ENCODE measurements around the gene SBNO1.
"Not testable (repeated sequence)": the region's sequence is repeated elsewhere in the genome, so short reads cannot be mapped to it uniquely, and the experiment has no call there.

SBNO1 gene

DNA sequence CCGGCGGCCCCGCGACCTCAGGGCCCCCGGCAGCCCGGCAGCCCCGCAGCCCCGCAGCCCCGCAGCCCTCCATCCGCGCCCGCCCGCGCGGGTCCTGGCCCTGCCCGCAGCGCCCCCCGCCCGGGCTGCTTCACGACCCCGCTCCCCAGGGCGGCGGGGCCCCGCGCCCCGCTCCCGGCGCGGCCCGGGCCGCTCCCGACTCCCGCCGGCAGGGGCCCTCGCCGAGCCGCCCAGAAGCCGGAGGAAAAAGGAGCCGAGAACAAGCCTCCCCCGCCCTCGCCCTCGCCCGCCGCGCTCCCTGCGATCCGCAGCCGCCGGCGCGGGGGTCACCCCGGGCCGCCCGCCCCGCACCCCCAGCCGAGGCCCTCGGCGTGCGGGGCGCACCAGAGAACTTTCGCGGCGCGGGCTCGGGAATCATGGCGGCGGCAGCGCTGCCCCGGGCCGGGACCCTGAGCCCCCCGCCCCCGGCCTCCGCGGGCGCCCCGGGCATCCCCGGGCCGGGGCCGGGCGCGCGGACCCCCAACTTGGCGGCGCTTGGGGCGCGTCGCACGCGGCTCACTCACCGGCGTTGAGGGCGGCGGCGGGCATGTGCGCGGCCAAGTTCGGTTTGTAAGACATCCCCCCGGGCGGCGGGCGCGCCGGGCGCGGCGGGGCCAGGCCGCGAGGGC is 93.5 kb downstream of the SBNO1 start:
- peak overlapping the region; percentile 92 for H3K4me3 ChIP-seq (ENCODE audit: low read depth, low read length)

DNA sequence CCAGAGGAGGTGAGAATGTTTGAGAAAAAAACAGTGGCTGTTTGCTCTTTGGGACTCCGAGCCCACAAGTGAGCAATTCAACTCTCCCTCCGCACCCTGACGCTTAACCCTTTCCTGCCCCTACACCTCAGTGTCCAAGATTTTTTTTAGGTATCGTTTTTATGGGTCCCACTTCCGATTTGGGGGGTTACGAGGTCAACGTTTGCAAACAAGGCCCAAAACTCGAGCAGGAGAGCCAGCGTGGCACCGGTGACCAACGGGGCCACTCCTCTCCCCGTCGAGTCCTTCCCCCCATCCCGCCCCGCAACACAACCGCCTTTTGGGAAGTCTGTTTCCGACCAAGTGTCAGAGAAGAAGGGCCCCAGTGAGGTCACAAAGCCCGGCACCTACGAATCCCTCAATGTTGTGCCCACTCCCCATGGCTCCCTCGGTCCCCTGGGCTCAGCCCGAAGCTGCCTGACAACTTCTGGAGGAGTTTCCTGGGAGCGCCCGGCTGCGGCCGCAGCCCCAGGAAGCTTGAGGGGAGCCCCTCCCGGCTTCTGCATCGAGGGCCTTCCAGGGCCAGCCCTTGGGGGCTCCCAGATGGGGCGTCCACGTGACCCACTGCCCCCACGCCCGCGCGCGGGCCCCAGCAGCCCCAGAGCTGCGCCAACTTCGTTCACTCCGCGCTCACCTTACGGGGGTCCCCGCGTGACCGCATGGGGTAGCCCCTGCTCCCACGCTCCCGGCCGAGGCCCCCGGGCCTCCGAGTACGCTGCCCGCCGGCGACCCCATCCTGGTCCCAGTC is 94.2 kb downstream of the SBNO1 start:
- peak overlapping the region; percentile 92 for H3K4me3 ChIP-seq (ENCODE audit: low read depth, low read length)

DNA sequence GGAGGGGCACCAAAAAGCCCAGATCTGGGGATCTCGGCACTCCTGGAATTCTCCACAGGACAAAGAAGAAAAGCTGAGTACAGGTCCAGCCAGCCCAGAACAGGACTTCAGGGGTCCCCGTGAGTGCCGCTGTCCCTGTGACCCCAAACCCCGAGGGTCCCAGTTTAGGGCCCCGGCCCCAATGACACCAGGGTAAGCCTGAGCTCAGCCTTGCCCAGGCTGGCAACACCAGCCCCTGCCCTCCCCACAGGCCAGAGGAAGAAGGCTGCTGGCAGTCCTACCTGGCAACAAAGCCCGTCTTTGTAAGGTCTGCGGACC is 94.8 kb downstream of the SBNO1 start:
- peak overlapping the region; percentile 92 for H3K4me3 ChIP-seq (ENCODE audit: low read depth, low read length)

DNA sequence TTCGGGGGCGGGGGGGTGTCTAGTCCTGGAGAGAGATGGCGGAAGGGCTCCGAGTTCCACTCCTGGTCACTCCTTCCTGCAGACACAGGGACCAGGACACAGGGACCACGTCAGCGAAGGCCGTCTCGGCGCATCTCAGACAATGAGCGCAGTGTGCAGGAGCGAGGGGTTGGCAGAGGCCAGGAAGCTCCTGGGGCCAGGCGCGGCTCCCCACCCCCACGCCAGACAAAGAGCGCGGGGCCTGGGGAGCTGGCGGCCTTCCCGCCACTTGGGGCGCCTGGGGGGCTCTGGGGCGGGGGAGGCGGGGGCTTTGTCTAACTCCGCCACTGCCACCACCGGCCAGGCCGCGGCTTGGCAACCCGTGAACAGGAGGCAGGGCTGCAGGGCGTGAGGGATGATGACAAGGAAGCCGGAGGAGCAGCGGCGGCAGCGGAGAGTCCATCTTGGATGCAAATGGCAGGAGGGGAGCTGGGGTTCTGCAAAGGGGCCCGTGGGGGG is 95.2 kb downstream of the SBNO1 start:
- H3K4me3 ChIP-seq (ENCODE audit: low read depth, low read length), result peak overlapping the region; percentile 92

DNA sequence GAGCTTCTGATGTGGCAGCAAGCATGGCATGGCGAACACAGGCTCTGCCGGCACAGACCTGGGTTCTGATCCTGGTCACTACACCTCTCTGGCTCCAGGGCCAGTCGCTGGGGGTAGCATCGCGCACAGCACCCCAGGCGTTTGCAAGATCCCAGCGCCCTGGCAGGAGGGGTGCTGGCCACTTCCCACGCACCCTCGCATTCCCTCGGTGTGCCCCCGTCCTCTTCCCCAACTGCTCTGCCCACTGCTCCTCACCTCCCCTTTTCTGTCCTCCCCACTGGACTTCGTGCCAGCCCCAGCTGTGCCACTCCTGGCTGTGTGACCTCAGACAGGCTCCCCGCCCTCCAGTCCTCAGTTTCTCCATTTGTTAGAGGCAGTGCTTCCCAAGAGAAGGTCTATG is 95.8 kb downstream of the SBNO1 start:
- H3K4me3 ChIP-seq (ENCODE audit: low read depth, low read length), result no peak overlapping the region

DNA sequence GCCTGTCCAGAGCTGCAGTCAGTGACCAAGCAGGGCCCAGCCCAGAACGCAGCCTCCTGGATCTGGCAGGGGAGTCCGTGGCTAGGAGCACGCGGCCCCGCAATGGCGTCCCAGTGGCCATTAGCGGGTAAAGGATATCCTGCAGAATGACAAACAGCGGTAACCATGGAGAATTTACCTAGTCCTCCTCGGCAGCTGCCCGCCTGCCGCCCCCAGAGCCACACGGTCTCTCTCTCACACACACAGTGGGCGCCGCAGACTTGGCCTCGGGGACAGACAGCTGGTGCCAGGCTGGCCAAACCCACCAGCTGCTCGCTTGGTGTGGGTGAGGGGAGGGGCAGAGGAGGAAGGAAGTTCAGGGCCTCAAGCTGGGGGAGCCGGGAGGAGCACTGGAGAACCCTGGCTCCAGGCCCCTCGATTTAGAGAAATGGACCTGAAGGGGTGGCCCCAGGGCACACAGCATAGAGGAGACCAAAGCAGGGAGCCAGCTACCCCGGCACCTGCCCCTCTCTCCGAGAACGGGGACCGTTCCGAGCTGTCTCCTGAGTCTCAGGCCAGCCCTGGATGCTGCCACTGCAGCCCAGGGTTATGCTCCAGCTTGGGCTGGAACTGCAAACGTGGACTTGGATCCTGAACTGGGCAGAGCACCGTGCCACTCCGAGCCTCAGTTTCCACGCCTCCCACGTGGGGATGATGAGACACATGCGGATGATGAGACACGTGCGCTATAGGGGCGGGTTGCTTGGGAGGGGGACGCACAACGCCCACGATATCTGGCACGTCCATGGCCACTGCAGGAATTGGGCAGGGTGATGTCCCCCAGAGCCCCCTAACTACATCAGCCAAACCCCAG is 96.4 kb downstream of the SBNO1 start:
- no peak overlapping the region for H3K4me3 ChIP-seq (ENCODE audit: low read depth, low read length)

DNA sequence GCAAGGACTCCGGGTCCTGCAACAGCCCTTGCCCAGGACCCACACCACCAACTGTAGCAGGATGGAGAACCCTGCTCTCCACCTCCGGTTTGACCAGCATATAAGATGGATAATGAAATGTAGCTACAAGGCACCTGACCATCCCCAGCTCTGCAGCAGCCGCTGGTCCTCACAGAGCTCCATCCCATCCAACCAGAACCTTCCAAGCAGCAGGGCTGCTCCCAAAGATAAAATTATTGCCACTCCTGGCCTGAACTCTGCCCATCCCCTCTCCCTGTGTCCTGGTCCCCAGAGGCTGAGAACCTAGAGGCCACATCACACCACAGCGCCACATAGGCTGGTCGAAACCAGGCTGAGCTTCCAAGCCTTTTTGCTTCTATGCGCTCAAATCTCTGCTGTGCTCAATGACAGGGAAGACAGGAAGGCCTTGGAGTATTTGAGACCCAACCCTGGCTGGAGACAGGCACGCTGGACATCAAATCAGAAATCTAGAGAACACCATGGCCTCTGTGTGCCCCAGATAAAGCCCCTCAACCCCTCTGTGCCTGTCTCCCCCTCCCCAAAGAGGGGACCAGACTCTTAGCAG is 97.2 kb downstream of the SBNO1 start:
- H3K4me3 ChIP-seq (ENCODE audit: low read depth, low read length), result no peak overlapping the region

DNA sequence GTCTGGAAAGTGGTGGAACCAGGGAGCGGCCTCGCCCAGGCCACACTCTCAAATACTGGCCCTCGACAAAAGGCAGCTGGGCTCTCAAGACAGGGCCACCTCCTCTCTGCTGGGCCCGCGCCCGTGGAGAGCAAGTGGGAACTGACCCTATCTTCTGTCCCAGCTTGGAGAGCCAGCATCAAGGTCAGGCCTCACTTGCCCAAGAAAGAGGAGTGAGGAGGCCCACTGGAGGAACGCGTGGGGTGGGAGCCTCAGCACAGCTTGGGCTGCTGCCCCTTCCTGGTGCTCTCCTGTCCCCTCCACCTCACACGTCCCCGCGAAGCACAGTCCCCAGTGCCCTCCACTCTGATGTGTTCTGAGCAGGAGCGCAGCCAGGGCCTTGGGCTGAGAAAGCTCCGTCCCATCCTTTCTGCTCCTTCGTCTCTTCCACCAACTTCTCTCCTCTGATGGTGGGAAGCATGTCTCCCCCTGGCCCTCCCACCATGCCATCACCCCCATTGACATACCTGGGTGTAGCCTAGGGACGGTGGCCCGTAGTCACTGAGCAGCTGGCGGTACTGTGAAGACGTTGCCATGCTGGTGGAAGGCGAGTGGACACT is 97.9 kb downstream of the SBNO1 start:
- H3K4me3 ChIP-seq (ENCODE audit: low read depth, low read length), result no peak overlapping the region

DNA sequence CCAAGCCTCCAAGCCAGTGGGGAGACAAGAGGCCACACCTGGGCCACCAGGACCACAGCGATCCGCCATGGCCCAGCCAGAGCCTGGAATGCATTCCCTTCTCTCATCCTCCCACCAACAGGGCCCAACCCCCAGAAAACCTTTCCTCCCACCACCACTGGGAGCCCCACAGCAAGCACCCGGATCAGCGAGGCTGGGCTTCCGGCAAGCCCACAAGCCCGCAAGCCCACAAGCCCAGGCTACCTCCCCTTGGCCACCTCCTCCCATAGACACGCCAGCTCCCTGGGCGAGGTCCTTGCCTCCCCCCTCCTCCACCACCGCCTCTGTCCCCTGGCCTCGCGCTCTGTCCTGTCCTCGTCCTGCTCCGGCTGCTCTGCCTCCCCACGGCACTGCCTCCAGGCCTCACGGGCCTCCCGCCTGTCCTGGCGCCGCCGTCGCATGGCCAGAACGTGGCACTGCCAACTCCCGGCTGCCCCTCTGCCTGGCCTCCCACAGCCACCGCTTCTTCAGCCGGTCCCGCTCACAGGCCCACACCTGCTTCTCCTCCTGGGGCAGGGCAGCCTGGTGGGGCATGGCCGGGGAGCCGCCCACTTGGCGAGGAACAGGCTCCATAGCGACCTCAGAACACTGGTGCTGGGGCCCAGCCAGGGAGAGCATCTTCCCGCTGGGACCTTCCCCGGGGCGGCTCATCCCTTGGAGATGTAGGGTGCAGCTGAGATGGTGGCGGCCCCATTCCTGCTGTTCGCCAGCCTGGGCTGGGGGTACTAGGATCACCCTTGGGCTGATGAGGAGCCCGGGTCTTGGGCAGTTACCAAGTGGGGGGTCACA is 98.6 kb downstream of the SBNO1 start:
- H3K4me3 ChIP-seq (ENCODE audit: low read depth, low read length), result no peak overlapping the region

DNA sequence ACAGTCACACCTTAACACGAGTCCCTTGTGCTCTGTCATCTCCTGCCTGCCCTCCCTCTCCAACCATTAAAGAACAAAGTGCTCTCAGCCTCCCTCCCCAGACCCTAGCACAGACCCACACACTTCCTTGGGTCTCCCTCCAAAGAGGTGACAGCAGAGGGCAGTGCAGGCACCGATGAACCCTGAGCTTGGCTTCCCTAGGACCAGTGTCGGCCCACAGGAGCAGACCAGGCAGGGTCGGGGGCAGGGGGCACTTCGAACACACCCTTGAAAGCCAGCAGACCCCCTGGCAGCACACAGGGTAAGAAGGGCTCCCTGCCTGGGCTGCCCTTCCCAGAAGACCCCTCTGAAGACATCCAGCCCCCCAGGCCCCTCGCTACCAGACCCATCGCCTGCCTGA is 100.0 kb downstream of the SBNO1 start:
- no peak overlapping the region for H3K4me3 ChIP-seq (ENCODE audit: low read depth, low read length)

DNA sequence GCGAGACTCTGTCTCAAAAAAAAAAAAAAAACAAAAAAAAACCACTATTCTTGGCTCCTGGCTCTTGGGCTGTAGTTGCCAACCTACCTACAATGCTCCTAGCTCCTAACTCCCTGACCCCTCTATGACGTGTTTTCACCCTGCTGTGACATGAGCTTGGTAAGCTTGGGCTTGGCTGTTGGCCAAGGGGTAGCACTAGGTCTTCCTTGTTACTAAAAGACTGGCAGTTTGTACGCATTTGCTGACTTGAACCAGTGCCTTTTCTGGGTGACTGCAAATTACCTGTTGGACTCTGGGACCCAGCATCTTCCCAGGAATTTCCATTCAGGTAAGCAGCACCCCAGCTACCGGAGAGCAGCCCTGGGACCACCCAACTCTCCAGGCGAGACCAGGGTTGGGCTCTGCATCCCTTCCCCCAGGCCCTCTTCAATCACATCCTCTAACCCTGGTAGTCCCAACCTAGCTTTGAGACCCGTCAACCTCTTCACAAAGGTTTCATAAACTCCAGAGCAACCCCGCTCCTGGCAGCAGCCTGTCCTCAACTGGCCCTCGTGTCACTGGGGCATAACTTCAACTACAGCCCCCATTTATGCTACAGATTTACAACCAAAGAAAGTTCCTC is 101.3 kb downstream of the SBNO1 start:
- no peak overlapping the region for H3K4me3 ChIP-seq (ENCODE audit: low read depth, low read length)

DNA sequence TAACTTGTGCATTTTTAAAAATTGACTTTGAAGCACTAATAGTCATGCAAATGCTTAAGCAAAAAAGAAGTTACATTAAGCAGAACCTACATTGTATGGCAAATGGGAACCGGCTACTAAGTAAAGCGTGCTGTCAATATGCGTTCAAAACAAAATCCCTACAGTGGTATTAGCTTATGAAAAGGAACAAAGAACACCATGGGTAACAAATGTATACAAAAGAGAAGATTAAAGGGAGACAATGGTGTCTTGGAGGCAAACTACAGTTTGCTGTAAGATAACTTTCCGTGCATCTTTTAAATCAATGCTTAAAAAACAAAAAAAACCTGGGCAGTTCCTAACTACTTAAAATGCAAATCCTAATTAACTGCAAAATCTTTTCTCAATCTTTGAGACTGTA is 103.5 kb downstream of the SBNO1 start:
- H3K4me3 ChIP-seq (ENCODE audit: low read depth, low read length), result no peak overlapping the region

DNA sequence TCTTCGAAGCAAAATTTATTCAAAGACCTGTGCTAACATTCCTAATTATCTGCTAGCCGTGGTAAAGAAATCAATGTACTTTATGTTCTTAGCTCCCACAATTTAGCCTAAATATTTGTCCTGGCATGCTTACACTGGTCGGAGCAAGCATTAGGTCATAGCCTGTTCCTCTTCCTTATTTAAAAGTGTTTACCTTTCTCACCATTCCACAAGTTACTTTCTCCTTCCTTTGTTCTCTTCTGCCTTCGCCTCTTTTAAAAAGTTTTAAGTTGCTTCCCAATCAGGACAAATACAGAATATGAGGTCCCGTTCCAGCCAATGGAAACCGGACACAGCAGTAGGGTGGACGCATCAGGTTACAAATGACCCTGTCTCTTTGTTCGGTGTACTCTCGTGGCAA is 104.6 kb downstream of the SBNO1 start:
- H3K4me3 ChIP-seq (ENCODE audit: low read depth, low read length), result no peak overlapping the region

DNA sequence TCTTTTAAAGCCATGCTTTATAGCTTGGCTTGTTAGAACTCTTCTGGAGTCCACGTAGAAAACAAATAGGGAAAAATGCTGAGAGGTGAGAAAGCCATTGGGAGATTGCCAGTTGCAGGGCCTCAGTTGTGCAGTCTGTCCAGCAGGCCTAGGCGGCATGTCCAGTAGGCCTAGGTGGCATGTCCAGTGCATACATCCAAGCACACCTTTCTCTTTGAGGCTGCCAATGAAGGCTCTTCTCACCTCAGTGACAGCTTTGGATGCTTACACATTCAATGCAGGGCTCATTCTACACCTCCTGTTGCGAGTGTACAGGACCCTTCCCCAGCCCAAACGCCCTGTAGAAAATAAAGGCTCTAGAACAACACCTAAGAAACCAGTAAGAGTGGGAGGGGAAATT is 106.1 kb downstream of the SBNO1 start:
- no peak overlapping the region for H3K4me3 ChIP-seq (ENCODE audit: low read depth, low read length)

DNA sequence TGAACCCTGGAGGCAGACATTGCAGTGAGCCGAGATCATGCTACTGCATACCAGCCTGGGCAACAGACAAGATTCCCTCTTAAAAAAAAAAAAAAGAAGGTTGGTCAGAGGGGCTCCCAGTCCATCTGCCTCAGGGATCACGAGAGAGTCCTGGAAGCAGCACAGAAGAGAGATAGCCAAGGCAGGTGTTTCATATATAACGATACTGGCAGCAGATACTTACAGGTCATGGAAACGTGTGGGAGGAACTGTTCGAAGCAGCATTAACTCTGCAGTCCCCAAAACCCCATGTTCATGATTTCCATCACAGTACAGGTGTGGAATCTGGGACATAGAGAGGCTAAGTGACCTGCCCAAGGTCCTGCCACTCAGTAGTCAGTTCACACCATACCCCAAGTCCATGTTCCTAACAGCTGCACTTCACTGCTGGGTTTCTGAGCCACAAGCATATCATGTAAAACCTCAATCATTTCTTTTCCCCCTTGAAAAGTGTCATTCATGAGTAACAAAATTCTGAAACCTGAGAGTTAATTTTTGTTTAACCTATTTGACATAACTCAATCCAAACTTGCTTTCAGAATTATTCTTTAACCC is 109.7 kb downstream of the SBNO1 start:
- H3K4me3 ChIP-seq (ENCODE audit: low read depth, low read length), result no peak overlapping the region

DNA sequence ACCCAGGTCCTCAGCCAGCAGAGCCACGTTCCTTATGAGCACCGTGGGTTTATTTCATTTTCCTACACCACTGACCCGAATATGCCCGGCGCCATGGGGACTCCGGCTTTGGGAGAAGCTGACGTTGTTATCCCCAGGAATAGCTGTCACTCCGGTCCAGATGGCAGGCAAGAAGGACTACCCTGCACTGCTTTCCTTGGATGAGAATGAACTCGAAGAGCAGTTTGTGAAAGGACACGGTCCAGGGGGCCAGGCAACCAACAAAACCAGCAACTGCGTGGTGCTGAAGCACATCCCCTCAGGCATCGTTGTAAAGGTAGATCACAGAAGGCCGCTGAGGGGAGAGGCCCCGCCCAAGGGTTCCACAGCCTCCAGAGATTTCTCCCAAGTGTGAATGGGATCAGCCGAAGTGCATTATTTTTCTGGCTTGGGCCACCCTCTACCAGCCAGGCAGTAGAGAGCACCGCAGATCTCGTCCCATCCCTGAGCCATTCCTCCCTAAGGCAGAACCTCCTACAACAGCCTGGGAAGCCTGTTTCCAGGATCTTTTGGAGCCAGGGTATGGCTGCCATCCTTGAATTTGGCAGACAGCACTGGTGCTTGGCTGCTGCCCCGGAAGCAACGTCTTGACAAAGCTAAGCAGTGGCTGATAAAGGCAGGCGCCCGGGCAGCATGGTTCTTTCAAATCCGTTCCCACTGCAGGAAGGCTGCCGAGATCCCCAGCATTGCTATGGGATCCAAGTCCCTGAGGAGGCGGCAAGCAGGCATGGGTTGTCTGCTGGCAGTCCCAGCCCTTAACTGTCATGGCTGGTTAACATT is 110.8 kb downstream of the SBNO1 start:
- H3K4me3 ChIP-seq (ENCODE audit: low read depth, low read length), result no peak overlapping the region

DNA sequence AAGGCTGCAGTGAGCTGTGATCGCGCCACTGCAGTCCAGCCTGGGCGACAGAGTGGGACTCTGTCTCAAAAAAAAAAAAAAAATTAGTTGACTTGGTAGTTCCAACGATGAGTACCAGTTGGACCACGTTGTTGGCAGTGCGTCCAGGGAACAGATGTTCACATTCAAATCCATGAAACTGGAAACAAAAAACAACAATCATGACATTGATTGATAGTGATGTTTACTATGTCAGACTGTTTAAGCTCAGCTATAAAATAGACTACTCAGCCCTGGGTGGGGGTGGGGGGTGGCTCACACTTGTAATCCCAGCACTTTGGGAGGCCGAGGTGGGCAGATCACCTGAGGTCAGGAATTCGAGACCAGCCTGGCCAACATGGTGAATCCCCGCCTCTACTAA is 112.3 kb downstream of the SBNO1 start:
- not testable (repeated sequence) for H3K4me3 ChIP-seq (ENCODE audit: low read depth, low read length)

DNA sequence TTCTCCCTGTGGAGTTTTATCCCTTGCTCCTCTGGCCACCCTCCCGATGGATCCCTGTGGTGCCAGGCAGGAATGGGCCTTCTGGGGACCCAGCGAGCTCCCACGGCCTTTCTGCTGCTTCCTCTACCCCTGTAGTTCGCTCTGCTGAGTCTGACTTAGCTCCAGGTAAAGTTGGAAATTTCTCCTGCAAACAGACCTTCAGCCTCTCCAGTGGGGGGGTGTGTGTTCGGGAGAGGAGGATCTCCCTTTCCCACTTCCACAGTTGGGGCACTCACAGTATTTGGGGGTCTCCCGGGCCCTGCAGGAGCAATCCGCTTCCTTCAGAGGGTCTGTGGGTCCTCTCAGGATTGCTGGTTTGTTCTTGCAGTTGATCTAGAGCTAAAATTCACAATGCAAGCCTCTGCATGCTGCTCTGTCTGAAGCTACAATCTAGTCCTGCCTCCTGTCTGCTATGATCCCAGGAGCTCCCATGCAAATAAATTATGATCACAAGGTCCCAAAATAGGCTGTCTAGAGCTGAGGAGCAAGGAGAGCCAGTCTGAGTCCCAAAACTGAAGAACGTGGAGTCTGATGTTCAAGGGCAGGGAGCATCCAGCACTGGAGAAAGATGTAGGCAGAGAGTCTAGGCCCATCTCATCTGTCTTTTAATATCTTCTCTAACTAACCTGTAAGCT is 113.1 kb downstream of the SBNO1 start:
- H3K4me3 ChIP-seq (ENCODE audit: low read depth, low read length), result no peak overlapping the region
